Fibroblast of lung (primary cell): ENCODE data around the gene CMTM4. TPM values are rescaled to one million over a fixed set of nuclear protein-coding genes. Genes with fewer than 3 reads are reported as not detected.

Experiments used
- DNase-seq, 2 donors: peaks; one replicate each; pipeline versions ENCODE4 v3.0.0 to v3.0.0-alpha.2; 2010; ENCODE audit warnings: low read depth in 2 of 2
- H2AFZ ChIP-seq: 2 replicates; pipeline ENCODE4 v1.5.1; 2012; ENCODE audit warnings: low read length, control low read depth, inconsistent platforms
- H3K27ac ChIP-seq: 2 replicates; pipeline ENCODE4 v1.5.1; 2011; ENCODE audit warnings: low read length, control low read depth; ENCODE audit not compliant: insufficient read depth
- H3K27me3 ChIP-seq: 2 replicates; pipeline ENCODE4 v1.5.1; 2011; ENCODE audit warnings: mild to moderate bottlenecking, low read length; ENCODE audit not compliant: control insufficient read depth, insufficient read depth
- H3K36me3 ChIP-seq: 2 replicates; pipeline ENCODE4 v1.5.1; 2011; ENCODE audit warnings: low read length; ENCODE audit not compliant: control insufficient read depth, insufficient read depth
- H3K4me1 ChIP-seq: 2 replicates; pipeline ENCODE4 v1.5.1; 2011; ENCODE audit warnings: low read length; ENCODE audit not compliant: control insufficient read depth, insufficient read depth; ENCODE audit errors: extremely low read depth
- H3K4me2 ChIP-seq: 2 replicates; pipeline ENCODE4 v1.5.1; 2011; ENCODE audit warnings: low read length, control low read depth; ENCODE audit not compliant: insufficient read depth; ENCODE audit errors: extremely low read depth
- H3K4me3 ChIP-seq, 4 experiments: fragments of 200-600 bp in 1 of 4; sonication (generic) in 1 of 4; replicated peaks in 1 of 4; 2 replicates each; pipeline ENCODE4 v1.5.1; 2011 to 2016; ENCODE audit warnings: low read length in 4 of 4, low read depth in 3 of 4, mild to moderate bottlenecking in 3 of 4, control low read depth in 2 of 4, inconsistent platforms in 1 of 4, mixed read lengths in 1 of 4; ENCODE audit not compliant: insufficient read depth in 1 of 4; ENCODE audit errors: control extremely low read depth in 1 of 4
- H3K79me2 ChIP-seq: 2 replicates; pipeline ENCODE4 v1.5.1; 2012; ENCODE audit warnings: mild to moderate bottlenecking, low read length, inconsistent platforms; ENCODE audit not compliant: control insufficient read depth, insufficient read depth
- H3K9ac ChIP-seq: 2 replicates; pipeline ENCODE4 v1.5.1; 2011; ENCODE audit warnings: mild to moderate bottlenecking, low read length, control low read depth; ENCODE audit not compliant: insufficient read depth
- H3K9me3 ChIP-seq: 2 replicates; pipeline ENCODE4 v1.5.1; 2012; ENCODE audit warnings: low read depth, low read length; ENCODE audit not compliant: control insufficient read depth, insufficient read depth
- H4K20me1 ChIP-seq: 2 replicates; pipeline ENCODE4 v1.5.1; 2011; ENCODE audit warnings: low read length; ENCODE audit not compliant: control insufficient read depth, insufficient read depth; ENCODE audit errors: extremely low read depth
- CTCF ChIP-seq, 2 donors: IDR thresholded peaks in 1 of 2; conservative IDR thresholded peaks in 1 of 2; 1 replicate in 1 of 2; 2 replicates in 1 of 2; pipeline ENCODE4 v1.5.1; 2011 to 2012; ENCODE audit warnings: low read length in 2 of 2, control low read depth in 1 of 2, inconsistent platforms in 1 of 2, low read depth in 1 of 2, mild to moderate bottlenecking in 1 of 2
- EZH2 ChIP-seq: IDR thresholded peaks from 2 replicates; pipeline ENCODE4 v1.5.1; 2012; ENCODE audit warnings: low read length, control low read depth, mild to moderate bottlenecking; ENCODE audit errors: missing control alignments
- polyA plus RNA-seq, 2 donors: library from polyadenylated mRNA; depleted of rRNA in 1 of 2; stranded (reverse) in 1 of 2; unstranded in 1 of 2; fragments of >200 nt; gene quantifications; 2 replicates each; pipeline ENCODE4 v1.2.1, GENCODE V29; 2011 to 2012; ENCODE audit warnings: missing spikeins in 1 of 2
- total RNA-seq: library from RNA; depleted of rRNA; stranded (reverse); fragments of >200 nt; gene quantifications from 2 replicates; pipeline ENCODE4 v1.2.1, GENCODE V29; 2014

Gene CMTM4
- total and polyA plus RNA-seq, 2 donors (not counting 1 experiment from before 2014, with no cell fraction given), result 10.2 to 12.8 TPM

DNA sequence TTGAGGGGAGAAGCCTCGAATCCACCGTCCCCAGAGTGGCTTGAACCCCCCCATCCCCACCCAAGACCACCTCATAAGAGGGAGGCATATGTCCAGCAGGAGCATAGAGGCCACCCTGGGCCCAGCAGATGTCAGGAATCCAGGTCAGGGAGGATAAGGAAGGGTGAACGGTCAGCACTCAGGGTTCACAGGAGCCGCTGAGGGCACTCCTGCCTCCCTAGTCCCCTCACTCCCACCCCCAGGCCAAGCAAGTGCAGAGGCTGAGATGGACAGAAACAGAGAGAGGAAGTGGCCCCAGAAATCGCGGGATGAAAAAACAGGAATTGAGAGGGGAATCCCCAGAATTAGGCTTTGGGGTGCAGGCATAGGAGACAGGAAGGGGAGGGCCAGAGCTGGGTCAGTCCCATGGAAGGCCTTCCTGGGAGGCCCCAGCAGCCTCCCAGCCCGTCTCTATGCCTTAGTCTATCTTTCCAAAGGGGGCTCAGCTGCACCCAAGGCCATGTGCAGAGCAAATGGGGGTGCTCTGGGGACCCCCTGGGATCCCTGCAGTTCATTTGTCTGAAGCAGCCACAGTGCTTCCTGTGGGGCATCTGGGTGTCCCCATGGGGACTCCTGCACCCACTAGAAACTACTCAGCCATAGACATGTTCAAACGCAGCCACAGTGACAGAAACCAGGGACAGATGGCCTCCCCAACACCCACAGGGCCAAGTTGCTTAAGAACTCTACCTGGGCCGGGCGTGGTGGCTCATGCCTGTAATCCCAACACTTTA is 90.4 kb downstream of the CMTM4 start:
- Histone ChIP-seq H3K27ac (no peak overlapping the region), H3K4me3 (peak overlapping the region in 3 of 4 experiments; percentile 34 to 78 (median 49)), H3K4me1 (peaks cover 15% of the 10 kb centered on the region), H3K27me3 (peaks cover 4% of the 10 kb centered on the region), H4K20me1 (no peaks in the 10 kb centered on the region), H3K4me2 (peak overlapping the region; percentile 56), H3K79me2 (peaks cover 3% of the 10 kb centered on the region), H3K9me3 (no peaks in the 10 kb centered on the region), H3K36me3 (peaks cover 14% of the 10 kb centered on the region), H3K9ac (no peak overlapping the region), H2AFZ (no peak overlapping the region)
- DNase-seq, result no peak
- TF ChIP-seq CTCF (conservative IDR thresholded peaks at IDR 0.05 in 1 of 2, IDR thresholded peaks at IDR 0.05 in 1 of 2; ENCODE audit: low read depth in 1 of 2, low read length in 2 of 2) (no peak), EZH2 (no peak)

- no peaks in the 10 kb centered on the region for H4K20me1 ChIP-seq
- H3K4me1 ChIP-seq, result peaks cover 15% of the 10 kb centered on the region
- peak; percentile 18 to 63 for DNase-seq
- H3K4me3 ChIP-seq, result peak overlapping the region; percentile 34 to 81 (median 64)
- H3K36me3 ChIP-seq, result peaks cover 12% of the 10 kb centered on the region
- H3K4me2 ChIP-seq, result peak overlapping the region; percentile 56
- no peaks in the 10 kb centered on the region for H3K9me3 ChIP-seq
- peak overlapping the region; percentile 59 for H3K27ac ChIP-seq
- H2AFZ ChIP-seq, result no peak overlapping the region
- TF ChIP-seq CTCF (conservative IDR thresholded peaks at IDR 0.05 in 1 of 2, IDR thresholded peaks at IDR 0.05 in 1 of 2; ENCODE audit: low read depth in 1 of 2, low read length in 2 of 2), result no peak
- no peak for TF ChIP-seq EZH2
- H3K27me3 ChIP-seq, result peaks cover 6% of the 10 kb centered on the region
- peaks cover 3% of the 10 kb centered on the region for H3K79me2 ChIP-seq
- peak overlapping the region; percentile 76 for H3K9ac ChIP-seq
Measured at GRCh38 chr16:66605177-66605978, 91.2 kb downstream of the CMTM4 start.
